Gastroesophageal sphincter (tissue), 3 donors: ENCODE results near the gene MAPK11.

ENCODE experiments used
- CTCF ChIP-seq, 4 experiments: fragments of 200-600 bp in 2 of 4; fragments of 450-650 bp in 2 of 4; sonication (generic) in 1 of 4; IDR thresholded peaks; one replicate each; pipeline ENCODE4 v1.5.1; 2017 to 2019; ENCODE audit warnings: antibody characterized with exemption in 4 of 4, mild to moderate bottlenecking in 2 of 4, moderate library complexity in 2 of 4
- POLR2A ChIP-seq, 2 donors: fragments of 450-650 bp; IDR thresholded peaks; one replicate each; pipeline ENCODE4 v1.6.1; 2017; ENCODE audit warnings: antibody characterized with exemption in 2 of 2, mild to moderate bottlenecking in 2 of 2, moderate library complexity in 1 of 2

- TF ChIP-seq POLR2A (IDR thresholded peaks at IDR 0.05) = no peak
- no peak for TF ChIP-seq CTCF (IDR thresholded peaks at IDR 0.05)
Measured at GRCh38 chr22:50294319-50294656, 24.1 kb upstream of the MAPK11 start.
